Naive thymus-derived CD4-positive, alpha-beta T cell (primary cell): ENCODE results near the gene LRRC4C. TPM values are rescaled to one million over a fixed set of nuclear protein-coding genes. Genes with fewer than 3 reads are reported as not detected.

ENCODE experiments used
- ATAC-seq: fragments of 150-1000 bp; cut with Tn5 transposase; 2 replicates; pipeline ENCODE4 v1.10.0; 2021; ENCODE audit warnings: mild to moderate bottlenecking, moderate library complexity
- CTCF ChIA-PET: fragments of 350-600 bp; sonication (Branson Sonifier 250); formaldehyde crosslinking; loops from one replicate; lab custom pipeline; 2021; ENCODE audit warnings: antibody characterized with exemption; lab: Charles Lee
- POLR2A ChIA-PET: fragments of 350-600 bp; sonication (Branson Sonifier 250); formaldehyde crosslinking; loops from one replicate; lab custom pipeline; 2021; ENCODE audit warnings: antibody characterized with exemption, inconsistent platforms; lab: Charles Lee
- DNase-seq, 9 donors: peaks; one replicate each; pipeline versions ENCODE4 v3.0.0 to v3.0.0-alpha.2; 2020 to 2022; ENCODE audit warnings: mixed read lengths in 1 of 9
- H3K27ac ChIP-seq: one replicate; pipeline ENCODE4 v1.7.0; 2013; ENCODE audit warnings: mild to moderate bottlenecking, low read depth, low read length, moderate library complexity
- H3K27me3 ChIP-seq, 2 donors: one replicate each; pipeline ENCODE4 v1.7.0; 2013; ENCODE audit warnings: low read length in 2 of 2, mild to moderate bottlenecking in 2 of 2, moderate library complexity in 2 of 2; ENCODE audit not compliant: control insufficient read depth in 2 of 2, insufficient read depth in 2 of 2
- H3K36me3 ChIP-seq, 3 experiments: 1 replicate in 2 of 3; 2 replicates in 1 of 3; pipeline ENCODE4 v1.7.0; 2013; ENCODE audit warnings: low read length in 3 of 3, mild to moderate bottlenecking in 3 of 3, moderate library complexity in 1 of 3; ENCODE audit not compliant: insufficient read depth in 3 of 3, control insufficient read depth in 2 of 3
- H3K4me1 ChIP-seq, 2 donors: one replicate each; pipeline ENCODE4 v1.7.0; 2013; ENCODE audit warnings: low read length in 2 of 2, mild to moderate bottlenecking in 2 of 2, moderate library complexity in 1 of 2; ENCODE audit not compliant: control insufficient read depth in 2 of 2, insufficient read depth in 2 of 2
- H3K4me3 ChIP-seq: 2 replicates; pipeline ENCODE4 v1.7.0; 2013; ENCODE audit warnings: mild to moderate bottlenecking, low read length
- H3K9me3 ChIP-seq, 3 experiments: 1 replicate in 2 of 3; 2 replicates in 1 of 3; pipeline ENCODE4 v1.7.0; 2013; ENCODE audit warnings: low read length in 3 of 3; ENCODE audit not compliant: control insufficient read depth in 2 of 3
- H3K27ac Mint-ChIP-seq, 9 donors: one replicate each; pipeline ENCODE4 v1.8.0; 2020 to 2022; ENCODE audit warnings: mixed read lengths in 9 of 9, mild to moderate bottlenecking in 8 of 9, moderate library complexity in 5 of 9, inconsistent platforms in 2 of 9
- H3K27me3 Mint-ChIP-seq, 5 donors: one replicate each; pipeline ENCODE4 v1.8.0; 2021 to 2022; ENCODE audit warnings: mixed read lengths in 5 of 5, mild to moderate bottlenecking in 1 of 5
- H3K36me3 Mint-ChIP-seq, 5 donors: one replicate each; pipeline ENCODE4 v1.8.0; 2020 to 2022; ENCODE audit warnings: mixed read lengths in 5 of 5, mild to moderate bottlenecking in 3 of 5, inconsistent platforms in 1 of 5
- H3K4me1 Mint-ChIP-seq, 7 donors: one replicate each; pipeline ENCODE4 v1.8.0; 2020 to 2022; ENCODE audit warnings: mixed read lengths in 7 of 7, mild to moderate bottlenecking in 3 of 7, inconsistent platforms in 1 of 7
- H3K4me3 Mint-ChIP-seq, 10 donors: one replicate each; pipeline ENCODE4 v1.8.0; 2020 to 2022; ENCODE audit warnings: mild to moderate bottlenecking in 10 of 10, mixed read lengths in 10 of 10, moderate library complexity in 6 of 10, inconsistent platforms in 2 of 10
- H3K9me3 Mint-ChIP-seq, 11 donors: one replicate each; pipeline ENCODE4 v1.8.0; 2020 to 2022; ENCODE audit warnings: mixed read lengths in 11 of 11, mild to moderate bottlenecking in 4 of 11, inconsistent platforms in 1 of 11, moderate library complexity in 1 of 11
- intact Hi-C, 2 donors: fragments of 100-400 bp; cut with micrococcal nuclease; formaldehyde crosslinking; loops; one replicate each; pipeline ENCODE4 v1.15.1; 2023
- polyA plus RNA-seq, 2 donors: library from polyadenylated mRNA; unstranded; fragments of 300-500 nt; fragmentation: Illumina TruSeq; gene quantifications; one replicate each; pipeline ENCODE4 v1.2.3, GENCODE V29; 2021
- total RNA-seq, 6 experiments: library from RNA in 5 of 6; stranded (reverse) in 5 of 6; gene quantifications; 1 replicate in 5 of 6; 2 replicates in 1 of 6; pipeline ENCODE4 v1.2.3 and lab custom pipeline; 2021 to 2026

Gene LRRC4C
- total and polyA plus RNA-seq, 7 experiments from 2014 or later, result not detected

- CTCF ChIA-PET, result no interaction called here
- H3K4me3 Mint-ChIP-seq, result no peak overlapping the region
- no peaks in the 10 kb centered on the region for H3K27me3 ChIP-seq
- no peaks in the 10 kb centered on the region for H3K27me3 Mint-ChIP-seq
- ATAC-seq (no peak), DNase-seq (no peak)
- no peaks in the 10 kb centered on the region for H3K4me1 ChIP-seq
- intact Hi-C loops, result no loop called here
- peaks cover 0 to 2% (median 0%) of the 10 kb centered on the region in 3 experiments for H3K9me3 ChIP-seq
- H3K4me3 ChIP-seq, result no peak overlapping the region
- H3K27ac ChIP-seq, result no peak overlapping the region
- no peaks in the 10 kb centered on the region for H3K36me3 Mint-ChIP-seq
- H3K36me3 ChIP-seq, result no peaks in the 10 kb centered on the region
- H3K9me3 Mint-ChIP-seq, result peaks cover 5 to 51% (median 11%) of the 10 kb centered on the region in 11 donors
- POLR2A ChIA-PET, result no interaction called here
- H3K4me1 Mint-ChIP-seq, result no peaks in the 10 kb centered on the region
- H3K27ac Mint-ChIP-seq, result no peak overlapping the region
Observed at GRCh38 chr11:41225856-41226633, 233.4 kb downstream of the LRRC4C start.

DNA sequence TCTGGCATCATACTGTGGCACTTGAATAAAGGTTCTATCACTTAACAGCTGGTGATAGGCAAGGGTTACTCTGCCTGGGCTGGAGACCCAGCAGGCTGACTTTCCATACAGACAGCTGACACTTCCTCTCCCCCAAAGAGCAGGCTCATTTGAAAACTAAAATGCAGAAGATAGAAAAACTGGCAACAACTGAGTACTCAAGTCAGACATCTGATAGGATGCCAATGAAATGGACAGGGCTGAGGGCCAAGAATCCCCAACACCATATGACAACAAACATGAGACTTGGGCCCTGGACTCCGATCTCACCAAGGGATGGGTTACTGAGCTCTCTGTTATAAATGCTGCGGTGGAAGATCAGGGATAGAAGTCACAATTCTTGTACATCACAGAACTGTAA, 237.2 kb downstream of the LRRC4C start:
- Histone ChIP-seq H3K27ac (no peak overlapping the region), H3K4me3 (no peak overlapping the region), H3K4me1 (no peaks in the 10 kb centered on the region), H3K36me3 (no peaks in the 10 kb centered on the region), H3K9me3 (peaks cover 0 to 2% (median 0%) of the 10 kb centered on the region in 3 experiments), H3K27me3 (no peaks in the 10 kb centered on the region)
- no peak for ATAC-seq
- ChIA-PET POLR2A (no interaction called here), CTCF (no interaction called here)
- no peak for DNase-seq
- peaks cover 4 to 38% (median 17%) of the 10 kb centered on the region in 11 donors for H3K9me3 Mint-ChIP-seq
- no peaks in the 10 kb centered on the region for H3K4me1 Mint-ChIP-seq
- H3K27me3 Mint-ChIP-seq, result no peaks in the 10 kb centered on the region
- intact Hi-C loops, result no loop called here
- no peak overlapping the region for H3K27ac Mint-ChIP-seq
- H3K4me3 Mint-ChIP-seq, result no peak overlapping the region
- H3K36me3 Mint-ChIP-seq, result no peaks in the 10 kb centered on the region

DNA sequence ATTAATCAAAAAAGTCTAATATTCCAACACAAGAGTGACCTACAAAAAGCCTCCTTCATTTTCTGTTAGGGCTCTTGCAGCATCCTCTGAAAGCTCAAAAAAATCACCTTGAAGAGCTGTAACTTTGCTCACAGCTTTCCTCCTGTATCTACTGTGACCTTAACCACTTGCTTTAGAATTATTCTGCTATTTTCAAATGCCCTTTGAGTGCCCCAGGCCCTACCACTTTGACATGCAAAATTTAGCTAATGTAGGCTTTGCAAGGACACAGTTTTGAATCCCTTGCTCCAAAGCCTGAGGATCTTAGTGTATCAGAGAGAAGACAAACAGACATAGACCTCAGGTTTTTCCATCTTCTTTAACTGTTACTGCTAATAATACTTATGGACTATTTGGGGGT, 253.1 kb downstream of the LRRC4C start:
- Histone ChIP-seq H3K9me3 (no peaks in the 10 kb centered on the region), H3K36me3 (no peaks in the 10 kb centered on the region), H3K27ac (no peak overlapping the region), H3K27me3 (no peaks in the 10 kb centered on the region), H3K4me1 (no peaks in the 10 kb centered on the region), H3K4me3 (no peak overlapping the region)
- ATAC-seq (no peak), DNase-seq (no peak)
- Mint-ChIP-seq H3K9me3 (peaks cover 0 to 28% (median 6%) of the 10 kb centered on the region in 11 donors), H3K36me3 (no peaks in the 10 kb centered on the region), H3K4me1 (no peaks in the 10 kb centered on the region), H3K4me3 (no peak overlapping the region), H3K27me3 (no peaks in the 10 kb centered on the region), H3K27ac (no peak overlapping the region)
- ChIA-PET POLR2A (no interaction called here), CTCF (no interaction called here)
- intact Hi-C loops, result loop anchor here in 1 of 2 donors (10.0 kb wide), 1 partner anchor 52 kb away; no protein-coding TSS in a partner anchor

DNA sequence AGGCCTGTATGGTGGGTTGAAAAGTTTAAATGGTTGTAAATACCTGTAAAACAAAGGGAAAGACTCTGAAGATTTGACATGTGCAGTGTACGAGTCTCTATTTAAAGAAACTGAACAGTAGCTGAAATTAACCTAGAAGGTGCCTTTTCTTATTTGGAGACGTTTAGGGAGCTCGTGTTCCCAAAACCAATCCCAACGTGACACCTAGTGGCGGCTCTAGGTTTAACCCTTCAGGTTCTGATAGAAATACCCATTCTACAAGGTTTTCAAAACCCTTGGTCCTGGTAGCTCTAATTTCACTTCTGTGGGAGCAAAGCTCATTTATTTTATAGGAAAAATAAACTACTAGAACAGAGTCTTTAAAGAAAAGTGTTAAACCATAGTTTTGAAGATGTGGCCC, 258.3 kb downstream of the LRRC4C start:
- peaks cover 0 to 5% (median 0%) of the 10 kb centered on the region in 5 donors for H3K36me3 Mint-ChIP-seq
- H3K27me3 Mint-ChIP-seq, result no peaks in the 10 kb centered on the region
- peaks cover 2 to 27% (median 6%) of the 10 kb centered on the region in 11 donors for H3K9me3 Mint-ChIP-seq
- no peak overlapping the region for H3K4me3 ChIP-seq
- no peak for DNase-seq
- CTCF ChIA-PET, result no interaction called here
- H3K9me3 ChIP-seq, result no peaks in the 10 kb centered on the region
- no peaks in the 10 kb centered on the region for H3K36me3 ChIP-seq
- H3K27me3 ChIP-seq, result no peaks in the 10 kb centered on the region
- no peak overlapping the region for H3K4me3 Mint-ChIP-seq
- POLR2A ChIA-PET, result no interaction called here
- H3K27ac Mint-ChIP-seq, result no peak overlapping the region
- H3K27ac ChIP-seq, result no peak overlapping the region
- no peaks in the 10 kb centered on the region for H3K4me1 ChIP-seq
- H3K4me1 Mint-ChIP-seq, result no peaks in the 10 kb centered on the region
- intact Hi-C loops, result loop anchor here in 1 of 2 donors (10.0 kb wide), 1 partner anchor 46 kb away; no protein-coding TSS in a partner anchor
- ATAC-seq, result no peak

DNA sequence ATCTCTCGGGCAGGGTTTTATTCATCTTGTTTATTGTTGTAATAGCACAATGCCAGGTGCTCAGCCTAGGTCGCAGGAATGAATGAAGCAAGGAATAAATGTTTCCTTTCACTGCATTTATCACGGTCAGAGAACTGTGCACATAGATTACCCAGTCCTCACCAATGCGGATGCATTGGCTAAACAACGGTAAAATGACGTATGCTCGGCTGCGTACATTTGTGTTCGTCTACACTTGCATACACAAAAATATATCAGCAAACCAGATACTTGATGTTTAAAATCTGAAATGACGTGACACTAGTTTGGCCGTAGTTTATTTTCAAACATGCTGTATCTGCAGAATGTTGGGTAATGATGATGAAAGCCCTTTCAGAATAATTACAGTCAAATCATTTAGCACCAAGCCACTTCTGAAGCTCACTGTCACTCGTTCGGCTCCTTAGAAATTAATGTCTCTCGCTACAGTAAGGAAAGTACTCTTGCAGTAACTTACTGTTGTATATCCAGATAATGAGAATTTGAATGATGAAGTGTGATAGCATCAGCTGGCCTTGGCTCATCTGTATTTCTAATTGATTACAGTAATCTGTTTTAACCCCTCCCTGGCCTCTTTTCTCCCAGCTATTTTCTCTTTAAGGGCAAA, 268.9 kb downstream of the LRRC4C start:
- CTCF ChIA-PET, result no interaction called here
- no peak overlapping the region for H3K4me3 Mint-ChIP-seq

GRCh38 chr11:41189701-41190436, 269.6 kb downstream of the LRRC4C start:
- H3K36me3 ChIP-seq, result no peaks in the 10 kb centered on the region
- H3K27ac ChIP-seq, result no peak overlapping the region
- Mint-ChIP-seq H3K27ac (no peak overlapping the region), H3K4me1 (no peaks in the 10 kb centered on the region), H3K27me3 (no peaks in the 10 kb centered on the region), H3K9me3 (peaks cover 5 to 31% (median 8%) of the 10 kb centered on the region in 11 donors), H3K4me3 (no peak overlapping the region), H3K36me3 (peaks cover 0 to 5% (median 0%) of the 10 kb centered on the region in 5 donors)
- intact Hi-C loops, result no loop called here
- no peak overlapping the region for H3K4me3 ChIP-seq
- ATAC-seq (no peak), DNase-seq (no peak)
- no peaks in the 10 kb centered on the region for H3K4me1 ChIP-seq
- H3K27me3 ChIP-seq, result no peaks in the 10 kb centered on the region
- POLR2A ChIA-PET, result no interaction called here
- CTCF ChIA-PET, result no interaction called here
- no peaks in the 10 kb centered on the region for H3K9me3 ChIP-seq

More for the DNA sequence above, 268.9 kb downstream of the LRRC4C start:
- DNase-seq, result no peak
- POLR2A ChIA-PET, result no interaction called here
- Mint-ChIP-seq H3K27me3 (no peaks in the 10 kb centered on the region), H3K27ac (no peak overlapping the region), H3K36me3 (peaks cover 0 to 5% (median 0%) of the 10 kb centered on the region in 5 donors), H3K9me3 (peaks cover 4 to 25% (median 8%) of the 10 kb centered on the region in 11 donors), H3K4me1 (no peaks in the 10 kb centered on the region)
- H3K36me3 ChIP-seq, result no peaks in the 10 kb centered on the region
- no peak for ATAC-seq
- no peak overlapping the region for H3K27ac ChIP-seq
- H3K4me1 ChIP-seq, result no peaks in the 10 kb centered on the region
- intact Hi-C loops, result no loop called here
- H3K27me3 ChIP-seq, result no peaks in the 10 kb centered on the region
- no peaks in the 10 kb centered on the region for H3K9me3 ChIP-seq
- H3K4me3 ChIP-seq, result no peak overlapping the region
